Activated CD4-positive, alpha-beta T cell treated with anti-CD3 and anti-CD28 coated beads, Interleukin-2, Interleukin-6, amounts not matched to agents 100 ng/mL and 50 ng/mL, durations not matched to agents 16 hours and 8 hours (primary cell): ENCODE results near the gene TRIM5.
"Not testable (repeated sequence)": the region's sequence is repeated elsewhere in the genome, so short reads cannot be mapped to it uniquely, and the experiment has no call there.

ENCODE experiments used
- DNase-seq: peaks from one replicate; pipeline ENCODE4 v3.0.0-alpha.2; 2020

Gene TRIM5

GRCh38 chr11:5684646-5685362 lies at the start of gene TRIM5:
Gene TRIM5, minus strand, starts transcription at chr11:5685074. Its CDS starts 4,897 bp downstream, at chr11:5680177.
- DNase-seq: peak; percentile 85

DNA sequence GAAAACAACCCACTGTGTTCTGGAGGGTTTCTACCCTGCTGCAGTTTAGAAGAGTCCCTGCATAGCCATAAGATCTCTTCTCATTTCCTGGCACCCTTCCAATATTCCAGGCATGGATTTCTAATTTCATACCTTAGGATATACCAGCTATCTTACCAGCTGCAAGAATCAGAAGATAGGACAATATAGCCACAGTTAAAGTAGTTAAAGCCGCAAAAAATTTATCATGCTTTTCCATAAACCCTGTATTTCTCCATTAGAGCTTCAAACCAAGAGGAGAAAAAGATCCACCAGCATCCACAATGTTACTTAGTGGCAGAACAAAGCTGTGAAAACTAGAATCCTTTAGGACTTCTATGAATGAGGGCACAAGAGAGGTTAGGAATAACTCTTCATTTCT lies 42.8 kb upstream of the TRIM5 start:
- no peak for DNase-seq

GRCh38 chr11:5726351-5726750 lies 41.5 kb upstream of the TRIM5 start:
- DNase-seq: no peak

GRCh38 chr11:5722622-5723021 lies 37.7 kb upstream of the TRIM5 start:
- DNase-seq: no peak

DNA sequence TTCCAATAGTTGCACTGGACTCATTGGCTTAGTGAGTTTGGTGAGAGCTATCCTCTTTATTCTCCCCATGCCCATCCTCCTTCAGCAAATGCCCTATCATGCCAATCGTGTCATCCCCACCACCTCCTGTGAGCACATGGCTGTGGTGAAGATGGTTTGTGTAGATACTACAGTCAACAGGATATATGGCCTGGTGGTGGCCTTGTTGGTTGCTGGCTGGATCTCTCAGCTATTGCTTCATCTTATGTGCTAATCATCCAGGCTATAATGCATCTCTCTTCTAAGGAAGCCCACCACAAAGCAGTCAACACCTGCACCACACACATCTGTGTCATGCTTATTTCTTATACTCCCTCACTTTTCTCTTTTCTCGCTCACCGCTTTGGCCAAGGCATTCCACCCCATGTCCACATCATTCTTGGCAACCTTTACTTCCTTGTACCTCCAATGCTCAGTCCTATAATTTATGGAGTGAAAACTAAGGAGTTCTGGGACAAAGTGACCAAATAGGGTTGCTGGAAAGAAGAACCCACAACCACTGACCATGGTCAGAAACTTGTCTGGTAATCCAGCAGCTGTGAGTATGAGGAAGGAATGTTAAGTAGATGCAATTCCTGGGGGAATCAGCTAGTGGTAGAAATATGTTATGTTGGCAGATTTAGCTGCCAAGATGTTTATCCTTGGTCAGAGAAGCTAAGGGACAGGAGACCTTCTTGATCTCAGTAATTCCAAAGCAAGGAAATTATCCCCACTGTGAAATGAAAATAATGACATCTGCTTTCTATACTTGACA lies 35.0 kb upstream of the TRIM5 start:
- DNase-seq: no peak

DNA sequence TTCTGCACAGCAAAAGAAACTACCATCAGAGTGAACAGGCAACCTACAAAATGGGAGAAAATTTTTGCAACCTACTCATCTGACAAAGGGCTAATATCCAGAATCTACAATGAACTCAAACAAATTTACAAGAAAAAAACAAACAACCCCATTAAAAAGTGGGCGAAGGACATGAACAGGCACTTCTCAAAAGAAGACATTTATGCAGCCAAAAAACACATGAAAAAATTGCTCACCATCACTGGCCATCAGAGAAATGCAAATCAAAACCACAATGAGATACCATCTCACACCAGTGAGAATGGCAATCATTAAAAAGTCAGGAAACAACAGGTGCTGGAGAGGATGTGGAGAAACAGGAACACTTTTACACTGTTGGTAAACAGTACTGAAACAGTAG lies 31.6 kb upstream of the TRIM5 start:
- DNase-seq: not testable (repeated sequence)

GRCh38 chr11:5713695-5714094 lies 28.8 kb upstream of the TRIM5 start:
- no peak for DNase-seq

DNA sequence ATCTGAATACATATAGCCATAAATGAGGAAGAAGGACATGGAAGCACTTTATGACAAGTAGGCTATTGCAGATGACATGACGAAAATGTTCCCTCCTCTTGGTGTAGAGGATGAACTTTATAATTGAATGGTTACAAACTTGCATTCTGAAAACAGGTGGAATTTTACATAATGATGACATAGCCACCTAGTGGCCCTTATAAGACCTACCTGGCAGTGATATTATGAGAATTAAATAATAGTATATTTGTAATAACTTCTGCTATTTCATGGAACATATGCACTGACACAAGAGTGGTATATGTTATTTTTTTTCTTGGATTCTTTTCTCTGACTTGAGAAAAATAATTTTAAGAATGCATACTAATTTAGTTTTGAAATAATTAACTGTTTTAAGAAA lies 27.6 kb upstream of the TRIM5 start:
- DNase-seq: no peak

- no peak for DNase-seq
Observed at GRCh38 chr11:5705688-5706087, 20.8 kb upstream of the TRIM5 start.

GRCh38 chr11:5703741-5704536 lies 19.1 kb upstream of the TRIM5 start:
- DNase-seq: no peak

DNA sequence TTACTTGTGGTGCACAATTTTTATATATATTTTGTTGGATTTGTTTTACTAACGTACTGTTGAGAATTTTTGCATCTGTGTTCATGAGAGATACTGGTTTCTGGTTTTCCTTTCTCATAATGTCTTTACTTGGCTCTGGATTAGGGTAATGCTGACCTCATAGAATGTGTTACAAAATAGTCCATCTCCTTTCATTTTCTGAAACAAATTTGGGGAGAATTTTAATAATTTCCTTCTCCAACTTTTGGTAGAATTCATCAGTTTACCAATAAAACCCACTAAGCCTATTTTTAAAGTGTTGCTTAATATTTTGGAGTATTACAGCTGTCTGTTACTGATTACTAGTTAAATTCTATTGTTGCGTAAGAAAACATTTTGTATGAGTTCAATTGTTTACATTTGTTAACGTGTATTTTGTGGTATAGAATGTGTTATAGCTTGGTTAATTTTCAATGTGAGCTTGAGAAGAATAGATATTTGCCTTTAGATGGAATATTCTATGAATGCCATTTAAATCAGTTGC lies 16.2 kb upstream of the TRIM5 start:
- DNase-seq: no peak

- DNase-seq: no peak
Observed at GRCh38 chr11:5700421-5701054, 15.7 kb upstream of the TRIM5 start.

- no peak for DNase-seq
Observed at GRCh38 chr11:5698281-5698680, 13.4 kb upstream of the TRIM5 start.

GRCh38 chr11:5696210-5696609 lies 11.3 kb upstream of the TRIM5 start:
- DNase-seq: no peak

- no peak for DNase-seq
Observed at GRCh38 chr11:5695580-5695979, 10.7 kb upstream of the TRIM5 start.

- DNase-seq: no peak
Observed at GRCh38 chr11:5694642-5695041, 9.8 kb upstream of the TRIM5 start.

DNA sequence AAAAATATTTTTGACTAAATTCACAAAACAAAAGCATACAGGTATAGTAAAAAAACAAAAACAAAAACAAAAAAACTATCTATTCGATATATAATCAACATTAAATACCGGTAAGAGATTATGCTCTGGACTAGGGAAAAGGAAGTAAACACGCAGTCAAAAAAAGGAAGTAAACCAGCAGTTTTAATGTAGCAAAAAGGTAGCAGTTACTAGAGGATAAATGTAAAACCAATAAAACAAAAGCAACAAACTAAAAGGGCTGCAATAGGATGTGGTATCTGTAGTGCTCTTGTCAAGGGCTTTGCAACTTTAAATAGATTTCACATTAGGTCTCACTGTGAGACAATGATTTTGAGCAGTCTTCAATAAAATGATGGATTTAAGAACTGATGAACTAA lies 7.1 kb upstream of the TRIM5 start:
- no peak for DNase-seq

GRCh38 chr11:5691238-5691963 lies 6.5 kb upstream of the TRIM5 start:
- not testable (repeated sequence) for DNase-seq

GRCh38 chr11:5690736-5691135 lies 5.9 kb upstream of the TRIM5 start:
- DNase-seq: peak; percentile 15

DNA sequence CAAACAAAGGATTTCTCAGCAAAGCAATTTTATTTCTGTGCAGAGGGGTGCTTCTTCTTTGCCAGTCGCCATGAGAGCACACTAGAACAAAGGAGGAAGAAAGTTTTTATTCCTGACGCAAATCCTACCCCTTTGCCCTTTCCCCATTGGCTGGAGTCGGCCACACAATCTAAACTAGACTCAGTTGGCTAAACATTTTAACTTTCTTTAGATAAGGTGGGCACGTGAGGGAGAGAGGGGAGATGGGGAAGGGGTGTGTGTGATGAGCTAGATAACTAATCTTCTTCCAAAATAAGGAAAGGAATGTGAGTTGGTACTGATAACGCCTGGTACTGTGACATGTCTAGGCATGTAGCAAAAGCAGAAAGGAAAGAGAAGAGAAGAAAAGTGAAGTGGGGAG lies 5.3 kb upstream of the TRIM5 start:
- no peak for DNase-seq

- DNase-seq: peak; percentile 85
Observed at GRCh38 chr11:5689551-5689983, 4.7 kb upstream of the TRIM5 start, which contains the start of gene TRIM22. Gene TRIM22, plus strand, starts transcription at chr11:5689790. Its CDS starts 6,443 bp downstream, at chr11:5696233.

- DNase-seq: no peak
Observed at GRCh38 chr11:5688482-5688881, 3.6 kb upstream of the TRIM5 start.
